T47D (cell line): ENCODE measurements around the gene RASSF4.

ENCODE experiments used
- DNase-seq, 2 experiments: peaks; one replicate each; pipeline versions ENCODE4 v3.0.0 to v3.0.0-alpha.2; 2011 to 2012; ENCODE audit warnings: low read depth in 1 of 2, low spot score in 1 of 2
- JUND ChIP-seq: IDR thresholded peaks from 2 replicates; pipeline ENCODE4 v1.6.1; 2012; ENCODE audit warnings: low read depth
- in situ Hi-C: cut with HindIII; loops from 2 replicates; pipeline ENCODE4 v1.10.0; 2016; ENCODE audit warnings: low sequenced_read_pairs, low pct_unique_long_range_greater_than_20kb

Gene RASSF4

GRCh38 chr10:44939691-44940401 is 19.8 kb upstream of the RASSF4 start:
- no peak for DNase-seq
- TF ChIP-seq JUND, result no peak
- in situ Hi-C loops, result no loop called here

- no peak for TF ChIP-seq JUND
- in situ Hi-C loops, result no loop called here
- DNase-seq, result no peak
Measured at GRCh38 chr10:44944354-44944753, 15.2 kb upstream of the RASSF4 start.

- no peak for TF ChIP-seq JUND
- no peak for DNase-seq
- in situ Hi-C loops, result no loop called here
Measured at GRCh38 chr10:44946205-44946604, 13.4 kb upstream of the RASSF4 start.

- in situ Hi-C loops, result no loop called here
- no peak for TF ChIP-seq JUND
Measured at GRCh38 chr10:44947371-44948152, 12.0 kb upstream of the RASSF4 start.

GRCh38 chr10:44948642-44949041 is 11.0 kb upstream of the RASSF4 start:
- in situ Hi-C loops, result no loop called here
- DNase-seq, result no peak
- no peak for TF ChIP-seq JUND

More at GRCh38 chr10:44947371-44948152, 12.0 kb upstream of the RASSF4 start:
- DNase-seq, result no peak

GRCh38 chr10:44949127-44949802 is 10.3 kb upstream of the RASSF4 start:
- no peak for TF ChIP-seq JUND
- in situ Hi-C loops, result no loop called here
- DNase-seq, result peak in 1 of 2 experiments; percentile 37

- no peak for TF ChIP-seq JUND
- DNase-seq, result no peak
- in situ Hi-C loops, result no loop called here
Measured at GRCh38 chr10:44949915-44950314, 9.7 kb upstream of the RASSF4 start.

GRCh38 chr10:44950326-44951225 is 9.0 kb upstream of the RASSF4 start:
- no peak for TF ChIP-seq JUND
- no peak for DNase-seq
- in situ Hi-C loops, result no loop called here

GRCh38 chr10:44951576-44952226 is 7.9 kb upstream of the RASSF4 start:
- in situ Hi-C loops, result no loop called here
- no peak for DNase-seq
- TF ChIP-seq JUND, result no peak

GRCh38 chr10:44952779-44953231 is 6.8 kb upstream of the RASSF4 start:
- DNase-seq, result no peak
- in situ Hi-C loops, result no loop called here
- no peak for TF ChIP-seq JUND

GRCh38 chr10:44954042-44954441 is 5.6 kb upstream of the RASSF4 start:
- no peak for TF ChIP-seq JUND
- in situ Hi-C loops, result no loop called here
- DNase-seq, result no peak

GRCh38 chr10:44954962-44955361 is 4.6 kb upstream of the RASSF4 start:
- in situ Hi-C loops, result no loop called here
- DNase-seq, result no peak
- no peak for TF ChIP-seq JUND
